Activated CD4-positive, CD25-positive, alpha-beta regulatory T cell treated with anti-CD3 and anti-CD28 coated beads, Interleukin-2, amount 50 U/mL, for 24 hours (primary cell): ENCODE data around the gene CWC27.

ENCODE experiments used
- ATAC-seq, 2 donors: fragments of 150-1000 bp; cut with Tn5 transposase; one replicate each; pipeline ENCODE4 v1.10.0; 2021; ENCODE audit warnings: mild to moderate bottlenecking in 1 of 2, moderate library complexity in 1 of 2

The CWC27 gene

DNA sequence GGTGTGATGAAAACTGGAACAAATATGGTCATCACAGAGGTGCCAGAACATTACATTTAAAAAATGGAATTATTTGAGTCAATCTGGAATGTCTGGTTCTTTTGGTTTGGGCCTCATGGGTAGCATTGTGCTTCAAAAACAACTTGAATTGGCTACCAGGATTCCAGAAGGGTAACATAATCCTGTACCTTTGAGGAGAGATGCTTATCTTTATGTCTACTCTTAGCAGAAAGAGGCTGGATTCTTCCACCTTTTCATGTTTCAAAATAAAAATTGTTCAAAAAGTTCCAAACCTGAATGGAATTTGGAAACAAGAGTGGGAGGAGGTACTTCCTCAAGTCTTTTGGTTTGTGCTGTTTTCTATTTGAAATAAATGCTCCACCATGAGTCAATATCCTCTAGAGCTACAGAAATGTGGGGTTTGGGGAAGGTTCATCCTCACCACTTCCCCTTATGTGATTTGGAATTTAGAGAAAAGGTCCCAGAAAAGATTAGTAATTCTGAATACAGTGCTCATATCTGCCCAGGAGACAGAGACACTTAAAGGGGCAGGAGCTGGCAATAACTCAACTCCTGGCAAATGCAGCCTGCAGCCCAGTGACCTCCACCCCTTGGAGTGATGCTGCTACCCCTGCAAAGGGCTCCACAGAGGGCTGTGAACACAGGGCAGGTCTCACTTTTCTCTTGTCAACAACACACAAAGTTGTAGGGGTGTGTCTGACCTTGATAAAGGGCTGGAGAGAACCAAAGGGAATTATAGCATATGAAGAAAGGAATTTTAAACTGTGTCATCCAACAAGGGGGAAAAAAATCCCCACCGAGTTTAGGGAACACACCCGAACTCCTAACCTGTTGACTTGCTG lies 272.8 kb downstream of the CWC27 start:
- no peak for ATAC-seq

DNA sequence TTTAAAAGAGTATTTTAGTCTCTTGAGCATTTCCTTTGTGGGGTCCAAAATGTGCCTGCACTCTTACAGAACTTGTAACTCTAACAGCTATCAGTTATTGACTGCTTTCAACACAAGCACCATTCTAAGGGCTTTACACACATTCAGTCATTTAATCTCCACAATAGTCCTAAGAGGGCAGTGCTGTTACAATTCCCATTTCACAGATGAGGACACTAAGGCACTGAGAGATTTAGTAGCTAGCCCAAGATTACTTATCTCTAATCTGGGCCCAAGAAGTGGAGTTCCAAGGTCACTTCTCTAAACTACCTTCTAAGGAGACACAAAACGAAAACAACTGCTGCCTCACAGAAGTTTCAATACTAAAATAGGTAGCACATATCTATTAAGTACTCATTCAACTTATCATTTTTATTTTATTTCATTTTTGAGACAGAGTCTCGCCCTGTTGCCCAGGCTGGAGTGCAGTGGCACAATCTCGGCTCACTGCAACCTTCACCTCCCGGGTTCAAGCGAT lies 275.2 kb downstream of the CWC27 start:
- no peak for ATAC-seq

DNA sequence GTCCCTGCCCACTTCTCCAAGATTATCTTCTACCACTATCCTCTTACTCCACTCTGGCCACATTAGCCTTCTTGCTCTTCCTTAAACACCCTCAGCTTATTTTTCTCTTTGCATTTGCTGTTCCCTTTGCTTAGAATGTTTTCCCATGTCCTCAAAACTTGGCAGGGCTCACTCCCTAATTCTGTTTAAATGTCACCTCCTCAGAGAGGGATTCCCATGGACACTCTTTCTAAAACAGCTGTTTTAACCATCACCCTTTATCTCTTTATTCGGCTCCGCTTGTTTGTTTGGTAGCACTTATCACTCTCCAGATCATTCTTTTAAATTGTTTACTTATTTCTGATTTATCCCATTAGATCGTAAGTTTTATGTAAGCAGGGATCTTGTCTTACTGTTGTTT lies 278.5 kb downstream of the CWC27 start:
- ATAC-seq, result no peak

DNA sequence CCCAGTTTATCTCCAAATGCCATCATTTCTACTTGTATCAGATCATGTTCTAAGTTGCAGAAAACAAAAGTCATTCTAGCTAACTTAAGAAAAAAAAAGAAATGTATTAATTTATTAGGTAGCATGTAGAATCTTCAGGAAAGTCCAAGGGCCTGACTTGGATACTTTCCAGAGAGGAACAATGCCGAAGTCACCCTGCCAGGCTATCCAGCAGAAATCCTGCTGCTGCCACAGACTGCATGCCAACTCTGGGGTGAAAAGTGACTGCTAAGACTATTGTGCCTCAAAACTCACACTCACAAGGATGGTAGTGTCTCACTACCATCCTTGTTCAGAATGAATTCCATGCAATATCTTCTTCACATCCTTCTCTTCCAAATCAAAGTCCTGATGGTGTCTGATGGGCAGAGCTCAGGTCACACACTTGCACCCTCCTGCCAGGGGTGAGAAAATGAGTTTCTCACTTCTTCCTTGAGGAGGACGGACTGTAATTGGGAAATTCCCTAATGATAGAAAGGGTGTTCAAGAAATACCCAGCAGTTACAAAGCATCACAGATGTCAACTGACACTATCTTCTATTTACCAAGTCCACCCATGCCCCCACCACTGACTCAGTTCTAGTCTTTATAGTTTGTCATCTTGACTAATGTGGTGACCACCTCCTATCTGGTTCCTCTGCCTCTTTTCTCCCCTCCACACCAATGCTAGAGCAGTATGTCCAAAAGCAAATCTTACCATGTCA lies 279.4 kb downstream of the CWC27 start:
- peak; percentile 48 to 59 for ATAC-seq

DNA sequence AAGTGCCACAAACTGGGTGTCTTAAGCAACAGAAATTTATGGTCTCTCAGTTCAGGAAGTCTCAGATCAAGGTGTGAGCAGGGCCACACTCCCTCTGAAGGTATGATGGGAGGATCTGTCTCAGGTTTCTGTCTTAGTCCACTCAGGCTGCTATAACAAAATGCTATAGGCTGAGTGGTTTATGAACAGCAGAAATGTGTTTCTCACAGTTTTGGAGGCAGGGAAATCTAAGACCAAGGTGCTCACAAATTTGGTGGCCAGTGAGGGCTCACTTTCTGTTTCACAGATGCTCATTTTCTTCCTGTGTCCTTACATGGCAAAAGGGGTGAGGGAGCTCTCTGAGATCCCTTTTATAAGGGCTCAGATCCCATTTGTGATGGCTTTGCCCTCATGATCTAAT lies 281.4 kb downstream of the CWC27 start:
- no peak for ATAC-seq

DNA sequence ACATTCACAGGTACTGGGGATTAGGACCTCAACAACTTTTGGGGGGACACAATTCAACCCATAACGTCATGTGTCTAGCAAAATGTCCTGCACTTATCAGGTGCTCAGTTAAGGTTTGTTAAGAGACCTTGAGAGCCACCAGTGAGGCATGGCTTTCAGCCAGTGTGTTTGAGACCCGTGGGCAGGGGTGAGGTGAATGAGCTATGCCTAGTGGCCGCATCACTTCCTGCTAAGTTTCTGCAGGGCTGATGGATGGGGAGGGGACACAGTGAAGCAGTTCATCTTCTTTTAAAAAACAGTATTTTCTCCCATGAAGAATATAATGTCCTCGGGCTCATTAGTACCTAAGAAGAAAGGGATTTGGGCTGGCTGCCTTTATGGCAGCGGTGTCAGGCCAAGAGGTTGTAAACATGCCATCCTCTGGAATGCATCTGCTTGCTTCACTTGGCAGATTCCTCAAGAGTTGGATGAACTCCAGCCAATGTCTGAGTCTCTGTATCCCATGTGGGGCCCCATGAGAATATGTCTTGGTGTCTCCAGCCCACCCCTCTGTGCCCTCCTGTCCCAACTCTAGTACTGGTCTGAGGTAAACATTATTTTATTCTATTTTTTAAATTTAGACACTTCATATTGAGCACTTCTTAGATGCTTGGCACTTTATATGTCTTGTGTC lies 282.2 kb downstream of the CWC27 start:
- ATAC-seq, result no peak

DNA sequence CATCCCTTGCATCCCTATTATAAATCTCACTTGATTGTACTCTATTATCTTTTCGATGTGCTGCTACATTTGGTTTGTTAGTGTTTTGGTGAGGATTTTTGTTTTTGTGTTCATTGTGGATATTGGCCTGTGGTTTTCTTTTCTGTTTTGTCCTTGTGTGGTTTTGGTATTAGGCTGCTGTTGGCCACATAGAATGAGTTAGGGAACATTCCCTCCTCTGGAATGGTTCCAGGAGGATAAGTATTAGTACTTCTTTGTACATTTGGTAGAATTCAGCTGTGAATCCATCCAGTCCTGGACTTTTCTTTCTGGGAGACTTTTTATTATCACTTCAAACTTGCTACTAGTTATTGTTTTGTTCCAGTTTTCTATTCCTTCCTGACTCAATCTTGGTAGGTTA lies 287.2 kb downstream of the CWC27 start:
- ATAC-seq, result no peak

DNA sequence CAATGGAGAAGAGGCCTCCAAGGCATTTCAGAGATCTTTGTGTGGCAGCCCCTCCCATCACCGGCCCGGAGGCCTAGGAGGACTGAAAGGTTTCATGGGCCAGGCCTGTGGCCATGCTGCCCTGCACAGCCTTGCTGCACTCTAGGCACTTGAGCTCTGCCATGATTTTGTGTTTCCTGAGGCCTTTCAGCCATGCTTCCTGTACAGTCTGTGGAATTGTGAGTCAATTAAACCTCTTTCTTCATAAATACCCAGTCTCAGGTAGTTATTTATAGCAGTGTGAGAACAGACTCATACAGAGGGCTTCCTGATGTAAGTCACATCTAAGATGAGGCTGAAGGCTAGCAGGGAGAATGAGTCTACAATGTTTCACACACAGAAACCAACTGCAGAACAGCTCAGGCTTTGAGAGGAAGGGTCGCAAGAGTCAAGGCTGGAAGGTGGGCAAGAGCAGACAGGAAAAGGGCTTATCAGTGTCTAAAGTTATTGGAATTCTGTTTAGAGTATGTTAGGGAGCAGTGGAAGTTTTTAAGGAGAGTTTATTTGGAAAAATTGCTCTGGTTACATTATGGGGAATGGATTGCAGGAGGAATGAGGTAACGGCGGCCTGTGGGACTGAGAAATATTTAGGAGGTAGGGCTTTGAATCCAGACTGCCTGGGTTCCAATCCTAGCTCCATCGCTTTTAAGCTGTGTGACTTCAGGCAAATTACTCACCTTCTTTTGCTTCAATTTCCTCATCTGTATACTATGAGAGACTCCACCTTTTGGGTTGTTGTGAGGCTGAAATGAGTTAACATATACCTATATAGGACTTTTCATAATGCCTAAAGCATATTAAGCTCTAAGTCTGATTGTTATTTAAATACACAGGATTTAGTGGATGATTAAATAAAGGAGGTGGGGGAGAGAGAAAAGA lies 291.2 kb downstream of the CWC27 start:
- peak; percentile 36 to 56 for ATAC-seq

DNA sequence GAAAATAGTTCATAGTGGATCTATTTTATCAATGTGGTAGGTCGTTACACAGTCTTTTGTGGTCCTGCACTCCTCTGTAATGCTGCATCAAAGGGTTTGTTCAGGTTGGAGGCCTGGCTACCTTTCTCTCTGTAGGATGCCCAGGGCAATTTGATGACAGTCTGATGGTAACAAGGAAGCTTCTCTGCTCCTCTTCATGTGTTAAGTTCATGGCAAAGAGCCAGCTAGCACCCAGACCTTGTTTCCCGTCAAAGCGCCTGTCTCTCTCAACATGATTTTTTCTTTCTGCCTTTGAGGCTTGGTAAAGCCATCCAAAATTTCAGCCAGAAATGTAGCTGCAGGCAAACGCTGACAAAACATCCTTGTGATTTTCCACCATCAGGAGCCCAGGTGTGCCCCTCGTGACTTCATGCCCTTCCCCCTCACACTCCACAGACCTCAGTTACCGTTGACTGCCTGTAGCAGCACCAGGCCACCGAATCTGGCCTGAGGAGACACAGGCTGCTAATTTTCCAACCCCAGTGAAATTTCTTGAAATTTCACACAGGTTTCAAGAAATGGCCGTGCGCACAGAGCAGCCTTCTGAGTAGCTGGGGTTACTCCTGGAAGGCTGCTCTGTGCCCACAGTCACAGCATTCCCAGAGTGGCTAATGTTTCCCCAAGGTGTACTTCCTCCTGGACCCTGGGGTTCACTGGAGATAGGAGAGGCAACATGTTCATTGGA lies 292.7 kb downstream of the CWC27 start:
- peak in 1 of 2 donors; percentile 34 for ATAC-seq

DNA sequence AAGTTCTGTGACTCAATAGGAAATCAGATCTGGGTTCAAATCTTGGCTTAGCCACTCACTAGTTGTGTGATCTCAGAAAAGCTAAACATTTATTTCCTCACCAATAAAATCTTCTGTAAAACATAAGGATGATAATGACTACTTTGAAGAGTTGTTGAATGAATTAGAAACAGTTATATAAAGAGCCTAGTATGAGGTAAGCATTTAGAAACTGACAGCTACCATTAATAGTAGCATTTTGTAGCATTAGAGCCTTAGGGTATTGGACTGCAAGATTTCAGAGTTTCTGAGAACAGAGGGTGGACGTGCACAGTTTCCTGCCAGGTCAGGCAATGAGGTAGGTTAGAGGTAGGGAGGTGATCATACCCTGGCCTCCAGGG lies 293.2 kb downstream of the CWC27 start:
- ATAC-seq, result no peak

DNA sequence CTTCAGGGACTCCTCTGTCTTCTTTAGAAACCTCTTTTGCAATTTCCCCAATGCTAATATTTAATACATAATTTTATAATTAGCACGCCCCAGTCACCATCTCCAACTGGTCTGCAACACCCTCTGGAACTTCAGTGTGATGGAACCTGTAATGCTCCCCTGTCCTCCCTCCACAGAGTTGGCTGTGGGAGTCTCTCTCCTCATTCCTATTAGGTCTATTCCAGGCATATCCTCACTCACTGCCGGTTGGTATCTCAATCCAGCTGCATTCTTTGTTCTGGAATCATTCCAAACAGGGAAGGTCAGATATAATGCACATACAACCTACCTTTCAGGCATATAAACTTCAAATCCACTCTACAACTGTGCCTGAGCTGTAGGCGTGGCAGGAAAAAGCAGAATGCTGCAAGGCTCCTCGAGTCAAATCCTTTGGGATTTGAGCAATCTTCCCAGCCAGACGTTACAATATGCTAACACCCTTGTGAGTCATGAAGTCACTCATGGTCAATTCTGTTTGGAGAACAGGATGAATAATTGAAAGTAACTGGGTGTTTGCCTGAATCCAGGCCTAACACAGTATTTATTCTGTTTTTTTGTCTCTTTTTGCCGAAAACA lies 293.8 kb downstream of the CWC27 start:
- no peak for ATAC-seq

DNA sequence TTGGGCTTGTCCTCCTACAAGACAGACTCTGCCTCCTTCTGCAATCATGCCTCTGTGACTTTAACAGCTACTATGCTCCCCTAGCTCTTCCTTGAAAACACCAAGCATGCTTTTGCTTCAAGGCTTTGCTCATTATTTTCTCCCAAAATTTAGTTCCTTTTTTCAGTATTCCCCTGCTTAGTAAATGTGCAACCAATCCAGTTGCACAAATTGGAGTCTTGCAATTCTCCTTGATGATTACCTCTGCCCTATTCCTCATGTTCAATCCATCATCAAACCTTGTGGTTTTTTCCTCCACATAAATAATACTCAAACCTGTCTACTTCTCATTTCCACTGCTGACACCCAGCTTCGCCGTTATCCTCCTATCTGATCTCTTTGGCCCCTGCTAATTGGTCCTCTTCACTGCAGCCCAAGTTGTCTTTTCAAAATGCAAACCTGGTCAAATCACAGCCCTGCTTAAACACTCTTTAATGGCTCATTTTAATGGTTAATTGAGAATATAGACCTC lies 296.3 kb downstream of the CWC27 start:
- ATAC-seq, result no peak

DNA sequence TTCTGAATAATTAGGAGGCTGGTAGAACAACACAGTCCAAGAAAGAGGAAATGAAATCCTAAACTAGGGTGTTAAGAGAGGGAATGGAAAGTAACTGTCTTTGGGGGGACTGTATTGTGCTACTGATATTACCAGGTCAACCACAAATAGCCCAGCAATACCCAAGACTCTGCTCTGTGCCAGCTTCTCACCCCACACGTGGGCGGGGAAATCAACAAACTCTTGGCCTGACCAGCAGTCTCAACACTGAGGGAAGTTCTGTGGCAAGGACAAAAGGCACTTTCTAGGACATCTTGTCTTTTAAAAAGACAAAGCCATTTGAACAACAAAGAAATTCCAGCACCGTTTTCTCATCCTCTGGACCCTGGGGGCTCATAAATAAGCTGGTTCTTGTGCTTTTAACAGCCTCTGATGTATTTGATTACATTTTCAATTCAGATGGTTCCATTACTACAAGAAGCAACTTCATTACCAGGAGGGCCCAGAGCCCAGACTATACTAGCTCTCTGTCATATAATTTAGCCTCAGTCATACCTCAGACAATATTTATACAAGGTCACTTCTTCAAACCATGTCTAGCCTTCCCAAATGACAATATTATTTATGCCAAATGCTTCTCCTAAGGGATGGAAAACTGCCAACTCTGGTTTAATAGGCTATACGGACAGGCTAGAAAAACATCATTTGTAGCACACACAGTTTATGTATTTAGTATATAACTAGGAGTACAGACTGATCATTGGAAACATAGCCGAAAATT lies 297.8 kb downstream of the CWC27 start:
- ATAC-seq, result peak in 1 of 2 donors; percentile 43

DNA sequence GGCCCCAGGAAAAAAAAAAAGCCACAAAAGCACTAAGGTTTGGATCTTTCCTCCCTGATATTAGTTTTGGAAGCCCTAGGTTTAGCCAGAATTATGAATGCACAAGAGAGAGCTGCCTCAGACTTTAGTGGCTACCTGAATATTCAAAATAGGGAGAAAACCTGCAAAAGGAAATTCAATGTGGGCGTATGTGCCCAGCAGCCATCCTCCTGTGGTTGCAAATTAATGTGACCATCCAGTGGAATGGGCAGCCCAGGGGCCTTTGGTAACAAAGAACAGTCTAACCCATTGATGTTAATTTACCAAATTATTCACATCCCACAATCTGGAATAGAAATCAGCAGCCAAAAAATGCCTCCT lies 298.4 kb downstream of the CWC27 start:
- no peak for ATAC-seq
